ENCODE data around the gene PLD5. TPM values are rescaled to one million over a fixed set of nuclear protein-coding genes. Genes with fewer than 3 reads are reported as not detected.

PLD5 gene
- total RNA-seq, 1 donor from 2014 or later: not detected

DNA sequence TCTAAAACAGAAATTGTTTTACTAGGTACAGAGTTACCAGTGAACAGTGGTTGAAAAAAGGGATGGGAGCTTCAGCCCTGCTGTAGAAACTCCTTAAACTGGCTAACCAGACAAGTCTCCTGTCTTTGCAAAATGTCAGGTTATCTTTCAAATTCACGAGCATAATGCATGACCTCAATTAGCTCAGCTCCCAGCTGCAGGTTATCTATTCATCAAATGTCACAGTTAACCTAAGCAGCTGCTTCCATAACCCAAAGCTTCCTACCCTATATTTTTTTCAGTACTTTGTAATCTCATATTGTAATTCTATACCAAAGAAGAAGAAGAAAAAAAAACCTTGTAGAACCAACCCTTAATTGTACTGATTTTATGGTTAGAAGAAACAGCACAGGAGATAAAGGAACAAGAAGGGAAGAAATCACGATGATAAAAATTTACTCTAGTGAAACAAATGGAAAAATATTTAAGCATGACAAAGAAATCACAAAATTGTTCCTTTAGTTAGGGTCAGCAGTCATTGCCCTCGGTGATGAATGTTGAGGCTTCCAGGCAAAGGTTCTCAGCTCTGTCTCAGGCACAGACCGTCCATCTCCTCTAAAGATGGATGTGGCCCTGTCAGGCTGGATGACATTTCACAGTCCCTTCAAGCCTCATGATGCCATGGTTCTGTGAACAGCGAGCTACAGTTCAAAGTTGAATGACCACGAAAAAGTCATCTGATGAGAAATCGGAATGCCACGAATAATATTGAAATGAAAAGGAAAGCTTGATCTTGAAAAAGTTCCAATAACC, 95.9 kb downstream of the PLD5 start:
- H3K4me3 Mint-ChIP-seq (ENCODE audit: unreplicated experiment): no peak overlapping the region
- TF ChIP-seq, protein P1, sequence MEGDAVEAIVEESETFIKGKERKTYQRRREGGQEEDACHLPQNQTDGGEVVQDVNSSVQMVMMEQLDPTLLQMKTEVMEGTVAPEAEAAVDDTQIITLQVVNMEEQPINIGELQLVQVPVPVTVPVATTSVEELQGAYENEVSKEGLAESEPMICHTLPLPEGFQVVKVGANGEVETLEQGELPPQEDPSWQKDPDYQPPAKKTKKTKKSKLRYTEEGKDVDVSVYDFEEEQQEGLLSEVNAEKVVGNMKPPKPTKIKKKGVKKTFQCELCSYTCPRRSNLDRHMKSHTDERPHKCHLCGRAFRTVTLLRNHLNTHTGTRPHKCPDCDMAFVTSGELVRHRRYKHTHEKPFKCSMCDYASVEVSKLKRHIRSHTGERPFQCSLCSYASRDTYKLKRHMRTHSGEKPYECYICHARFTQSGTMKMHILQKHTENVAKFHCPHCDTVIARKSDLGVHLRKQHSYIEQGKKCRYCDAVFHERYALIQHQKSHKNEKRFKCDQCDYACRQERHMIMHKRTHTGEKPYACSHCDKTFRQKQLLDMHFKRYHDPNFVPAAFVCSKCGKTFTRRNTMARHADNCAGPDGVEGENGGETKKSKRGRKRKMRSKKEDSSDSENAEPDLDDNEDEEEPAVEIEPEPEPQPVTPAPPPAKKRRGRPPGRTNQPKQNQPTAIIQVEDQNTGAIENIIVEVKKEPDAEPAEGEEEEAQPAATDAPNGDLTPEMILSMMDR (IDR thresholded peaks at IDR 0.05): no peak
- no peaks in the 10 kb centered on the region for H3K36me3 Mint-ChIP-seq (ENCODE audit: low read depth)
- H3K27ac Mint-ChIP-seq (ENCODE audit: unreplicated experiment): no peak overlapping the region
- H3K9me3 Mint-ChIP-seq (ENCODE audit: low read depth): peaks cover 8% of the 10 kb centered on the region
- H3K27me3 Mint-ChIP-seq (ENCODE audit: low read depth): peaks cover 2% of the 10 kb centered on the region
- no peak for DNase-seq (ENCODE audit: low spot score)
- H3K4me1 Mint-ChIP-seq (ENCODE audit: low read depth): no peaks in the 10 kb centered on the region

DNA sequence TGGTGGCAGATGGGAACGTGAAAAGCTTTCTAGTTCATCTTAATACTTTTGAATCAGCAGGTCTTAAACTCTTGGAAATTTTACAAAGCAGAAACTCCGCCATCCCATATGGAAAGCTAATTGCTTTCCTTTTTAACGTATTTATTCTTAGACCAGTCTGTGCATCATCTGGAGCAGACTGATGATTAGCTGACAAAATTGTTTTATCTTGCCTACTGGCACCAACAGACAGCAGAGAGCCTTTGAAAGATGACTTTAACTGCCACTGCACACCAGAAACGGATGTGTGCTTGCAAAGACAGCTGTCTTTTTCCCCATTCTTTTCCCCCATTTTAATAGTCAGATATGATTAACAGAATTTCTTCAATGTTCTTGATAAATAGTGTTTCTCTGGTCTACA, 97.0 kb downstream of the PLD5 start:
- no peak for DNase-seq (ENCODE audit: low spot score)

GRCh38 chr1:242426271-242426905, 98.1 kb downstream of the PLD5 start:
- no peak overlapping the region for H3K27ac Mint-ChIP-seq (ENCODE audit: unreplicated experiment)
- H3K4me1 Mint-ChIP-seq (ENCODE audit: low read depth): no peaks in the 10 kb centered on the region
- H3K36me3 Mint-ChIP-seq (ENCODE audit: low read depth): no peaks in the 10 kb centered on the region
- H3K4me3 Mint-ChIP-seq (ENCODE audit: unreplicated experiment): no peak overlapping the region
- TF ChIP-seq, protein P1 (IDR thresholded peaks at IDR 0.05): no peak
- DNase-seq (ENCODE audit: low spot score): no peak
- H3K9me3 Mint-ChIP-seq (ENCODE audit: low read depth): peaks cover 3% of the 10 kb centered on the region
- H3K27me3 Mint-ChIP-seq (ENCODE audit: low read depth): no peaks in the 10 kb centered on the region

More for the DNA sequence above, 97.0 kb downstream of the PLD5 start:
- Mint-ChIP-seq H3K27me3 (ENCODE audit: low read depth) (no peaks in the 10 kb centered on the region), H3K4me1 (ENCODE audit: low read depth) (no peaks in the 10 kb centered on the region), H3K36me3 (ENCODE audit: low read depth) (no peaks in the 10 kb centered on the region), H3K9me3 (ENCODE audit: low read depth) (peaks cover 7% of the 10 kb centered on the region), H3K27ac (ENCODE audit: unreplicated experiment) (no peak overlapping the region), H3K4me3 (ENCODE audit: unreplicated experiment) (no peak overlapping the region)
- TF ChIP-seq, protein P1 (IDR thresholded peaks at IDR 0.05): no peak

DNA sequence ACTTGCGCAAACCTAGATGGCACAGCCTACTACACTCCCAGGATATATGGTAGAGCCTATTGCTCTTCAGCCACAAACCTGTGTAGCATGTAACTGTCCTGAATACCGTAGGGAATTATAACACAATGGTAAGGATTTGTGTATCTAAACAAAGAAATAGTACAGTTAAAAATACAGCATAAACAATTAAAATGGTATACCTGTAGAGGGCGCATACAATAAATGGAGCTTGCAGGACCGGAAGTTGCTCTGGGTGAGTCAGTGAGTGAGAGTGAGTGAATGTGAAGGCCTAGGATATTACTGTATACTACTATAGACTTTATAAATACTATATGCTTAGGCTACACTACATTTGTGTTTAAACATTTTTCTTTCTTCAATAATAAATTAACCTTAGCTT, 99.3 kb downstream of the PLD5 start:
- no peak for DNase-seq (ENCODE audit: low spot score)
- H3K4me1 Mint-ChIP-seq (ENCODE audit: low read depth): no peaks in the 10 kb centered on the region
- no peaks in the 10 kb centered on the region for H3K36me3 Mint-ChIP-seq (ENCODE audit: low read depth)
- TF ChIP-seq, protein P1 (IDR thresholded peaks at IDR 0.05): peak; percentile 19
- no peaks in the 10 kb centered on the region for H3K27me3 Mint-ChIP-seq (ENCODE audit: low read depth)
- H3K27ac Mint-ChIP-seq (ENCODE audit: unreplicated experiment): no peak overlapping the region
- H3K9me3 Mint-ChIP-seq (ENCODE audit: low read depth): peaks cover 3% of the 10 kb centered on the region
- no peak overlapping the region for H3K4me3 Mint-ChIP-seq (ENCODE audit: unreplicated experiment)

DNA sequence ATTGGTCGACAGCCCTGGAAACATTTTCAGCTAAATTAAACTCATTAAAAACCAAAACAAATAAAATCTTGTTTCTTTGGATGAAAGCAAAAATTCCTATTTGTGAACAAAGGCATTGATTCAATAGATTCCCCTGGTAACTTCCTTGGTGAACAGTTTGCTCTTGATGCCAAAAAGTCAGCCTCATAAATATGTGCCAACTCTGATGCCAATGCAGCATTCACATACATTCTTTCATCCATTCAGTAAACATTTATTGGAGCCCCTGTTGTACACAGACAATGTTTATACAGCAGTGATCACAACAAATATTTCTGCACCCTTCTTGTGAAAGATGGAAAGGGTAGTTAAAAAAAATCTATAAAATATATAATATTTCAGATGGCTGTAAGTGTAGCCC, 107.8 kb downstream of the PLD5 start:
- TF ChIP-seq, protein P1 (IDR thresholded peaks at IDR 0.05): no peak
- H3K9me3 Mint-ChIP-seq (ENCODE audit: low read depth): peaks cover 8% of the 10 kb centered on the region
- H3K36me3 Mint-ChIP-seq (ENCODE audit: low read depth): no peaks in the 10 kb centered on the region
- H3K27me3 Mint-ChIP-seq (ENCODE audit: low read depth): no peaks in the 10 kb centered on the region
- H3K4me1 Mint-ChIP-seq (ENCODE audit: low read depth): no peaks in the 10 kb centered on the region
- H3K4me3 Mint-ChIP-seq (ENCODE audit: unreplicated experiment): no peak overlapping the region
- DNase-seq (ENCODE audit: low spot score): no peak
- H3K27ac Mint-ChIP-seq (ENCODE audit: unreplicated experiment): no peak overlapping the region
